ENCODE results near the gene CIT. TPM values are rescaled to one million over a fixed set of nuclear protein-coding genes. Genes with fewer than 3 reads are reported as not detected.
"Not testable (repeated sequence)": the region's sequence is repeated elsewhere in the genome, so short reads cannot be mapped to it uniquely, and the experiment has no call there.

Gene CIT
- total and polyA plus RNA-seq, 9 of the 15 experiments (the other 6 are each of a cell fraction or from before 2014, with no cell fraction given): 1.1 to 46.7 (median 21.3) TPM

GRCh38 chr12:119710374-119710964 lies 166.7 kb downstream of the CIT start (continued):
- TF ChIP-seq RREB1 (CRISPR knock-in tag; IDR thresholded peaks at IDR 0.05) (no peak), ZNF197 (CRISPR knock-in tag; IDR thresholded peaks at IDR 0.05; ENCODE audit: low read depth) (no peak), IRF1 (CRISPR knock-in tag; IDR thresholded peaks at IDR 0.05; ENCODE audit: borderline replicate concordance) (no peak), ZNF551 (CRISPR knock-in tag; IDR thresholded peaks at IDR 0.05) (no peak), YY1 (IDR thresholded peaks at IDR 0.05; ENCODE audit: borderline replicate concordance in 1 of 3, control insufficient read depth in 1 of 3, extremely low read depth in 1 of 3, insufficient read depth in 3 of 3, insufficient read length in 1 of 3, insufficient replicate concordance in 2 of 3, low read depth in 1 of 3, low read length in 2 of 3) (no peak), RBM14 (IDR thresholded peaks at IDR 0.05; ENCODE audit: borderline replicate concordance, insufficient read depth, low read depth, low read length) (no peak)

DNA sequence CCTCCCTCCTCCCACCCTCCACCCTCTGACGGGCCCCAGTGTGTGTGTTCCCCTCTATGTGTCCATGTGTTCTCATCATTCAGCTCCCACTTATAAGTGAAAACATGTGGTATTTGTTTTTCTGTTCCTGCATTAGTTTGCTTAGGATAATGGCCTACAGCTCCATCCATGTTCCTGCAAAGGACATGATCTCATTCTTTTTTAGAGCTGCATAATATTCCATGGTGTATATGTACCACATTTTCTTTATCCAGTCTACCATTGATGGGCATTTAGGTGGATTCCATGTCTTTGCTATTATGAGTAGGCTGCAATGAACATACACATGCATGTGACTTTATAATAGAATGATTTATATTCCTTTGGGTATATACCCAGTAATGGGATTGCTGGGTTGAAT lies 170.7 kb downstream of the CIT start:
- POLR2A ChIA-PET; H3K9me1 ChIP-seq (ENCODE audit: control insufficient read depth, insufficient read depth, low read length); H3K27ac ChIP-seq (ENCODE audit: extremely low read depth, low read depth, low read length); ATAC-seq; intact Hi-C loops (cut with micrococcal nuclease); CTCF ChIA-PET (ENCODE audit: low intra/inter-chr PET ratio); DNase-seq (ENCODE audit: extremely low read depth in 1 of 4, low spot score in 3 of 4); H2AFZ ChIP-seq (ENCODE audit: low read depth, low read length); H3K27me3 ChIP-seq (ENCODE audit: control insufficient read depth in 2 of 2, insufficient read depth in 2 of 2, low read length in 2 of 2); H3K4me3 ChIP-seq; BruUV-seq (replicated peaks); H3K4me1 ChIP-seq (replicated peaks in 1 of 2; ENCODE audit: control insufficient read depth in 2 of 2, insufficient read depth in 2 of 2, low read length in 2 of 2); in situ Hi-C loops (cut with MboI); H3K4me2 ChIP-seq (ENCODE audit: insufficient read depth, low read length); H3K79me2 ChIP-seq (ENCODE audit: control insufficient read depth, insufficient read depth, low read length); H3K9ac ChIP-seq (ENCODE audit: insufficient read depth in 1 of 2, low read depth in 2 of 2, low read length in 2 of 2); H3K9me3 ChIP-seq (replicated peaks; ENCODE audit: control insufficient read depth, insufficient read depth, low read depth, low read length); FAIRE-seq; H4K20me1 ChIP-seq (replicated peaks; ENCODE audit: control insufficient read depth, insufficient read depth, low read length): not testable (repeated sequence)
- WGBS (ENCODE audit: insufficient coverage, low coverage, missing lambda C conversion rate): 71% methylated on average over 1 of the region's 1 CpG
- H3K36me3 ChIP-seq (ENCODE audit: control insufficient read depth, insufficient read depth, low read length): peaks cover 56% of the 10 kb centered on the region

All from K562 (cell line).